ENCODE data around the gene METTL26. TPM values are rescaled to one million over a fixed set of nuclear protein-coding genes. Genes with fewer than 3 reads are reported as not detected.

METTL26 gene
- total RNA-seq, 1 experiment from 2014 or later: 121 TPM

- H3K4me3 Mint-ChIP-seq (ENCODE audit: low read depth, unreplicated experiment): peak overlapping the region; percentile 87
- H3K27me3 Mint-ChIP-seq (ENCODE audit: unreplicated experiment): no peaks in the 10 kb centered on the region
- no peak for TF ChIP-seq CTCF (IDR thresholded peaks at IDR 0.05; ENCODE audit: unreplicated experiment)
- no peak for DNase-seq
- peaks cover 8% of the 10 kb centered on the region for H3K4me1 Mint-ChIP-seq (ENCODE audit: low read depth, unreplicated experiment)
- H3K9me3 Mint-ChIP-seq (ENCODE audit: low read depth, unreplicated experiment): no peaks in the 10 kb centered on the region
- BruUV-seq (replicated peaks): no TSS peak
- CTCF ChIA-PET: no interaction called here
- H3K27ac Mint-ChIP-seq (ENCODE audit: unreplicated experiment): no peak overlapping the region
- intact Hi-C loops (cut with micrococcal nuclease; ENCODE audit: unreplicated experiment): loop anchor here (10.0 kb wide), 1 partner anchor 110 kb away; the partner anchor contains the start of gene CAPN15
- H3K36me3 Mint-ChIP-seq (ENCODE audit: insufficient read depth, unreplicated experiment): peaks cover 73% of the 10 kb centered on the region
Measured at GRCh38 chr16:634996-635395, 1.1 kb downstream of the METTL26 start.

GRCh38 chr16:634051-634670, 1.9 kb downstream of the METTL26 start:
- Mint-ChIP-seq H3K4me1 (ENCODE audit: low read depth, unreplicated experiment) (peaks cover 8% of the 10 kb centered on the region), H3K9me3 (ENCODE audit: low read depth, unreplicated experiment) (no peaks in the 10 kb centered on the region), H3K27ac (ENCODE audit: unreplicated experiment) (no peak overlapping the region), H3K36me3 (ENCODE audit: insufficient read depth, unreplicated experiment) (peaks cover 81% of the 10 kb centered on the region), H3K4me3 (ENCODE audit: low read depth, unreplicated experiment) (peak overlapping the region; percentile 87), H3K27me3 (ENCODE audit: unreplicated experiment) (no peaks in the 10 kb centered on the region)
- DNase-seq: no peak
- CTCF ChIA-PET: no interaction called here
- TF ChIP-seq CTCF (IDR thresholded peaks at IDR 0.05; ENCODE audit: unreplicated experiment): no peak
- BruUV-seq (replicated peaks): no TSS peak
- intact Hi-C loops (cut with micrococcal nuclease; ENCODE audit: unreplicated experiment): loop anchor here (10.0 kb wide), 1 partner anchor 109 kb away; the partner anchor contains the start of gene CAPN15

- H3K27ac Mint-ChIP-seq (ENCODE audit: unreplicated experiment): no peak overlapping the region
- intact Hi-C loops (cut with micrococcal nuclease; ENCODE audit: unreplicated experiment): loop anchor here (10.0 kb wide), 1 partner anchor 109 kb away; the partner anchor contains the start of gene CAPN15
- peaks cover 87% of the 10 kb centered on the region for H3K36me3 Mint-ChIP-seq (ENCODE audit: insufficient read depth, unreplicated experiment)
- no peak for TF ChIP-seq CTCF (IDR thresholded peaks at IDR 0.05; ENCODE audit: unreplicated experiment)
- no peaks in the 10 kb centered on the region for H3K27me3 Mint-ChIP-seq (ENCODE audit: unreplicated experiment)
- peaks cover 8% of the 10 kb centered on the region for H3K4me1 Mint-ChIP-seq (ENCODE audit: low read depth, unreplicated experiment)
- H3K9me3 Mint-ChIP-seq (ENCODE audit: low read depth, unreplicated experiment): no peaks in the 10 kb centered on the region
- no peak overlapping the region for H3K4me3 Mint-ChIP-seq (ENCODE audit: low read depth, unreplicated experiment)
- no TSS peak for BruUV-seq (replicated peaks)
- CTCF ChIA-PET: no interaction called here
- DNase-seq: no peak
Measured at GRCh38 chr16:633336-634050, 2.6 kb downstream of the METTL26 start.

- DNase-seq: no peak
- Mint-ChIP-seq H3K36me3 (ENCODE audit: insufficient read depth, unreplicated experiment) (peaks cover 91% of the 10 kb centered on the region), H3K9me3 (ENCODE audit: low read depth, unreplicated experiment) (no peaks in the 10 kb centered on the region), H3K4me3 (ENCODE audit: low read depth, unreplicated experiment) (no peak overlapping the region), H3K27me3 (ENCODE audit: unreplicated experiment) (no peaks in the 10 kb centered on the region), H3K27ac (ENCODE audit: unreplicated experiment) (no peak overlapping the region), H3K4me1 (ENCODE audit: low read depth, unreplicated experiment) (peaks cover 8% of the 10 kb centered on the region)
- TF ChIP-seq CTCF (IDR thresholded peaks at IDR 0.05; ENCODE audit: unreplicated experiment): no peak
- CTCF ChIA-PET: no interaction called here
- BruUV-seq (replicated peaks): no TSS peak
- intact Hi-C loops (cut with micrococcal nuclease; ENCODE audit: unreplicated experiment): loop anchor here (10.0 kb wide), 1 partner anchor 108 kb away; the partner anchor contains the start of gene CAPN15
Measured at GRCh38 chr16:632486-633335, 3.4 kb downstream of the METTL26 start.
